H1 (cell line): Measurements from ENCODE around the gene CEBPE. TPM values are rescaled to one million over a fixed set of nuclear protein-coding genes. Genes with fewer than 3 reads are reported as not detected.

Experiments used
- CTCF ChIA-PET: fragments of 300-600 bp; sonication (Branson Sonifier 250); formaldehyde crosslinking; loops from one replicate; lab custom pipeline; 2021; ENCODE audit not compliant: partially characterized antibody; lab: Charles Lee
- POLR2A ChIA-PET: fragments of 300-600 bp; sonication (Branson Sonifier 250); formaldehyde crosslinking; loops from one replicate; lab custom pipeline; 2021; ENCODE audit warnings: inconsistent platforms; ENCODE audit not compliant: partially characterized antibody; lab: Charles Lee
- DNase-seq, 2 experiments: peaks; one replicate each; pipeline versions ENCODE4 v3.0.0 to v3.0.0-alpha.2; 2010 to 2022; ENCODE audit warnings: low spot score in 2 of 2, low read depth in 1 of 2, mixed read lengths in 1 of 2
- FAIRE-seq: peaks from 2 replicates; lab custom pipeline; 2011; peaks lifted over from hg19 to GRCh38; lab: Jason Lieb, UNC
- H2AFZ ChIP-seq: 2 replicates; pipeline ENCODE4 v1.8.1; 2012; ENCODE audit warnings: low read length, inconsistent platforms
- H2AK5ac ChIP-seq: 2 replicates; pipeline ENCODE4 v1.6.1; 2013; ENCODE audit warnings: low read depth, low read length
- H2BK120ac ChIP-seq: replicated peaks from 2 replicates; pipeline ENCODE3; 2013; ENCODE audit warnings: low read depth, low read length, inconsistent platforms
- H2BK12ac ChIP-seq: 2 replicates; pipeline ENCODE4 v1.6.1; 2013; ENCODE audit warnings: low read depth, low read length
- H2BK15ac ChIP-seq: 2 replicates; pipeline ENCODE4 v1.6.1; 2013; ENCODE audit warnings: low read length
- H2BK20ac ChIP-seq: 2 replicates; pipeline ENCODE4 v1.6.1; 2013; ENCODE audit warnings: low read length
- H2BK5ac ChIP-seq: 2 replicates; pipeline ENCODE4 v1.6.1; 2013; ENCODE audit warnings: low read depth, low read length
- H3K14ac ChIP-seq: 2 replicates; pipeline ENCODE4 v1.6.1; 2013; ENCODE audit warnings: inconsistent platforms; ENCODE audit not compliant: insufficient read length
- H3K18ac ChIP-seq: 2 replicates; pipeline ENCODE4 v1.6.1; 2013; ENCODE audit warnings: low read length; ENCODE audit errors: extremely low read depth
- H3K23ac ChIP-seq: 2 replicates; pipeline ENCODE4 v1.6.1; 2013; ENCODE audit warnings: inconsistent platforms; ENCODE audit not compliant: insufficient read length
- H3K23me2 ChIP-seq: 2 replicates; pipeline ENCODE4 v1.6.1; 2013; ENCODE audit warnings: low read depth, low read length
- H3K27ac ChIP-seq: 2 replicates; pipeline ENCODE4 v1.6.1; 2011; ENCODE audit warnings: low read depth, low read length, inconsistent platforms
- H3K27me3 ChIP-seq, 4 experiments: replicated peaks in 1 of 4; 1 replicate in 1 of 4; 2 replicates in 3 of 4; pipeline versions ENCODE4 v1.6.1 to v1.8.1; 2011 to 2013; ENCODE audit warnings: low read length in 3 of 4, mild to moderate bottlenecking in 3 of 4, inconsistent platforms in 2 of 4, mixed read lengths in 2 of 4, moderate library complexity in 1 of 4; ENCODE audit not compliant: control insufficient read depth in 3 of 4, insufficient read depth in 3 of 4; ENCODE audit errors: extremely low read depth in 1 of 4
- H3K36me3 ChIP-seq, 4 experiments: 2 replicates each; pipeline versions ENCODE4 v1.6.1 to v1.8.1; 2011 to 2013; ENCODE audit warnings: mild to moderate bottlenecking in 4 of 4, low read length in 3 of 4, moderate library complexity in 2 of 4, control low read depth in 1 of 4, inconsistent platforms in 1 of 4; ENCODE audit not compliant: insufficient read depth in 4 of 4, control insufficient read depth in 2 of 4
- H3K4ac ChIP-seq: replicated peaks from 2 replicates; pipeline ENCODE3; 2013; ENCODE audit warnings: low read length, low read depth, mixed read lengths, inconsistent platforms; ENCODE audit not compliant: insufficient read length
- H3K4me1 ChIP-seq, 4 experiments: replicated peaks in 1 of 4; 1 replicate in 1 of 4; 2 replicates in 3 of 4; pipeline versions ENCODE4 v1.6.1 to v1.8.1; 2011 to 2013; ENCODE audit warnings: low read length in 3 of 4, inconsistent platforms in 2 of 4, mixed read lengths in 1 of 4; ENCODE audit not compliant: insufficient read depth in 4 of 4, control insufficient read depth in 3 of 4
- H3K4me2 ChIP-seq, 2 experiments: 2 replicates each; pipeline versions ENCODE4 v1.6.1 to v1.8.1; 2011 to 2013; ENCODE audit warnings: low read depth in 2 of 2, low read length in 2 of 2, control low read depth in 1 of 2, inconsistent platforms in 1 of 2, mild to moderate bottlenecking in 1 of 2; ENCODE audit not compliant: insufficient read depth in 1 of 2
- H3K4me3 ChIP-seq, 4 experiments: fragments of 200-600, 300-600 bp in 1 of 4; sonication (generic), shearing (Covaris generic), sonication (Bioruptor Twin) in 1 of 4; 2 replicates each; pipeline versions ENCODE4 v1.5.1 to v1.8.1; 2011 to 2016; ENCODE audit warnings: low read length in 4 of 4, low read depth in 3 of 4, control low read depth in 2 of 4, inconsistent platforms in 2 of 4, mild to moderate bottlenecking in 2 of 4, mixed read lengths in 1 of 4, moderate library complexity in 1 of 4; ENCODE audit not compliant: insufficient read depth in 2 of 4; ENCODE audit errors: extremely low read depth in 1 of 4
- H3K56ac ChIP-seq: replicated peaks from 2 replicates; pipeline ENCODE3; 2013; ENCODE audit warnings: low read depth, mild to moderate bottlenecking, mixed read lengths, low read length, inconsistent platforms; ENCODE audit not compliant: insufficient read length
- H3K79me1 ChIP-seq: 2 replicates; pipeline ENCODE4 v1.6.1; 2013; ENCODE audit warnings: low read depth, low read length, control low read depth
- H3K79me2 ChIP-seq, 2 experiments: 2 replicates each; pipeline versions ENCODE4 v1.6.1 to v1.8.1; 2012 to 2013; ENCODE audit warnings: low read length in 2 of 2, mild to moderate bottlenecking in 2 of 2, inconsistent platforms in 1 of 2; ENCODE audit not compliant: insufficient read depth in 2 of 2, control insufficient read depth in 1 of 2
- H3K9ac ChIP-seq, 4 experiments: replicated peaks in 1 of 4; 1 replicate in 1 of 4; 2 replicates in 3 of 4; pipeline versions ENCODE4 v1.6.1 to v1.8.1; 2011 to 2013; ENCODE audit warnings: low read depth in 3 of 4, low read length in 3 of 4, control low read depth in 2 of 4, mild to moderate bottlenecking in 2 of 4, moderate library complexity in 2 of 4, inconsistent platforms in 1 of 4; ENCODE audit errors: extremely low read depth in 1 of 4
- H3K9me3 ChIP-seq, 2 experiments: 2 replicates each; pipeline versions ENCODE4 v1.6.1 to v1.8.1; 2012 to 2013; ENCODE audit warnings: mild to moderate bottlenecking in 2 of 2, moderate library complexity in 2 of 2, control low read depth in 1 of 2, inconsistent platforms in 1 of 2, low read depth in 1 of 2, low read length in 1 of 2, mixed read lengths in 1 of 2; ENCODE audit not compliant: insufficient read depth in 2 of 2
- H4K20me1 ChIP-seq, 2 experiments: replicated peaks in 1 of 2; 2 replicates each; pipeline versions ENCODE3 to v1.8.1; 2011 to 2013; ENCODE audit warnings: inconsistent platforms in 2 of 2, low read length in 2 of 2, mild to moderate bottlenecking in 1 of 2; ENCODE audit not compliant: insufficient read depth in 2 of 2, control insufficient read depth in 1 of 2
- H4K5ac ChIP-seq: 2 replicates; pipeline ENCODE4 v1.6.1; 2013; ENCODE audit warnings: low read length, low read depth, mixed read lengths, inconsistent platforms; ENCODE audit not compliant: insufficient read length
- H4K8ac ChIP-seq: 2 replicates; pipeline ENCODE4 v1.8.0; 2013; ENCODE audit warnings: mild to moderate bottlenecking, moderate library complexity, low read length, inconsistent platforms; ENCODE audit not compliant: insufficient read depth; ENCODE audit errors: extremely low read depth
- H4K91ac ChIP-seq: replicated peaks from 2 replicates; pipeline ENCODE3; 2013; ENCODE audit warnings: low read length, mixed read lengths, inconsistent platforms; ENCODE audit not compliant: insufficient read length
- EP300 ChIP-seq, 2 experiments: IDR thresholded peaks; 1 replicate in 1 of 2; 2 replicates in 1 of 2; pipeline ENCODE4 v1.6.1; 2011 to 2012; ENCODE audit warnings: low read depth in 2 of 2, low read length in 2 of 2, mild to moderate bottlenecking in 2 of 2, borderline replicate concordance in 1 of 2, inconsistent platforms in 1 of 2, moderate library complexity in 1 of 2
- NRF1 ChIP-seq: IDR thresholded peaks from 2 replicates; pipeline ENCODE4 v1.6.1; 2011; ENCODE audit warnings: mild to moderate bottlenecking, low read depth, low read length, improper control_type of control experiment
- POLR2AphosphoS5 ChIP-seq: IDR thresholded peaks from 2 replicates; pipeline ENCODE4 v1.6.1; 2011; ENCODE audit warnings: low read depth, low read length
- RAD21 ChIP-seq, 2 experiments: IDR thresholded peaks in 1 of 2; conservative IDR thresholded peaks in 1 of 2; 2 replicates each; pipeline ENCODE4 v1.6.1; 2011; ENCODE audit warnings: low read depth in 2 of 2, low read length in 2 of 2, improper control_type of control experiment in 1 of 2, inconsistent platforms in 1 of 2, mild to moderate bottlenecking in 1 of 2, moderate library complexity in 1 of 2
- ZNF274 ChIP-seq: IDR thresholded peaks from 2 replicates; pipeline ENCODE4 v1.7.0; 2012; ENCODE audit warnings: low read length, borderline replicate concordance; ENCODE audit errors: extremely low read depth
- WGBS, 2 experiments: shearing (Covaris generic) in 1 of 2; methylation state at CpG; one replicate each; pipeline versions ENCODE4 v1.1.6 to v1.1.7; 2013 to 2015; ENCODE audit warnings: low lambda C conversion rate in 2 of 2, mixed read lengths in 2 of 2, inconsistent platforms in 1 of 2, low coverage in 1 of 2, missing lambda C conversion rate in 1 of 2; ENCODE audit not compliant: insufficient replicate concordance in 2 of 2, insufficient coverage in 1 of 2, insufficient read length in 1 of 2; ENCODE audit errors: extremely low coverage in 1 of 2, missing lambda C conversion rate in 1 of 2; 5-methylcytosine and 5-hydroxymethylcytosine counted together
- polyA plus RNA-seq, 7 experiments: library from polyadenylated mRNA; depleted of rRNA in 3 of 7; stranded (reverse) in 5 of 7; unstranded in 2 of 7; fragments of >200 nt in 5 of 7; fragments of 200-250 nt in 2 of 7; gene quantifications; 1 replicate in 5 of 7; 2 replicates in 1 of 7; 4 replicates in 1 of 7; pipeline versions ENCODE4 v1.2.1 to v1.2.3, GENCODE V29; 2011 to 2013; ENCODE audit warnings: missing spikeins in 2 of 7, mixed read lengths in 2 of 7
- total RNA-seq: library from RNA; stranded (reverse); fragmentation: NEBNext Ultra II Directional; extraction: Animal tissue kit (Norgen Biotek cat#: 25700); gene quantifications from 2 replicates; pipeline ENCODE4 v1.2.1, GENCODE V29; 2021

The CEBPE gene
- total and polyA plus RNA-seq, 2 of the 8 experiments (the other 6 are each of a cell fraction or from before 2014, with no cell fraction given) = 0.05 TPM; not detected in 1

GRCh38 chr14:23074906-23075305 lies 44.1 kb downstream of the CEBPE start:
- H3K4ac ChIP-seq = no peak overlapping the region
- H4K5ac ChIP-seq = no peak overlapping the region
- H3K4me3 ChIP-seq = no peak overlapping the region
- H3K23ac ChIP-seq = no peak overlapping the region
- H3K27me3 ChIP-seq = no peaks in the 10 kb centered on the region
- H4K91ac ChIP-seq = no peak overlapping the region
- no peak overlapping the region for H3K14ac ChIP-seq
- DNase-seq = no peak
- TF ChIP-seq ZNF274 (no peak), NRF1 (no peak), EP300 (IDR thresholded peaks at IDR 0.05; ENCODE audit: borderline replicate concordance in 1 of 2, low read depth in 2 of 2, low read length in 2 of 2) (no peak), RAD21 (IDR thresholded peaks at IDR 0.05 in 1 of 2, conservative IDR thresholded peaks at IDR 0.05 in 1 of 2; ENCODE audit: low read depth in 2 of 2, low read length in 2 of 2) (no peak), POLR2AphosphoS5 (no peak)
- ChIA-PET CTCF (interaction anchor here (0.8 to 4.2 kb wide), 5 partner anchors 9 to 89 kb away, joined by 3 to 28 read pairs (median 3); no protein-coding TSS in a partner anchor), POLR2A (interaction anchor here (1.9 to 2.1 kb wide), 2 partner anchors 13 to 15 kb away, joined by 4 to 6 read pairs; no protein-coding TSS in a partner anchor)
- H3K4me2 ChIP-seq = no peak overlapping the region
- no peak overlapping the region for H2BK120ac ChIP-seq
- H3K4me1 ChIP-seq = peaks cover 5 to 13% (median 10%) of the 10 kb centered on the region in 4 experiments; a peak in 6 of 7 replicates
- H2BK20ac ChIP-seq = no peak overlapping the region
- H3K79me2 ChIP-seq = peaks cover 14 to 24% of the 10 kb centered on the region in 2 experiments
- H3K9ac ChIP-seq = no peak overlapping the region; a peak in 1 of 7 replicates
- no peaks in the 10 kb centered on the region; a peak in 1 of 4 replicates for H3K9me3 ChIP-seq
- H3K27ac ChIP-seq = no peak overlapping the region
- H2AFZ ChIP-seq = no peak overlapping the region
- H4K8ac ChIP-seq = no peak overlapping the region
- no peak overlapping the region for H2AK5ac ChIP-seq
- 100% methylated on average over 1 of the region's 1 CpG; no CpG with 5 or more reads in 1 of the 2 experiments for WGBS, 2 experiments
- H2BK12ac ChIP-seq = no peak overlapping the region
- no peak overlapping the region for H3K18ac ChIP-seq
- peaks cover 14% of the 10 kb centered on the region for H3K23me2 ChIP-seq
- no peak overlapping the region for H2BK5ac ChIP-seq
- H3K36me3 ChIP-seq = peaks cover 29 to 63% (median 49%) of the 10 kb centered on the region in 4 experiments
- no peak for FAIRE-seq
- H3K56ac ChIP-seq = no peak overlapping the region
- peaks cover 1 to 12% of the 10 kb centered on the region in 2 experiments for H4K20me1 ChIP-seq
- no peak overlapping the region for H2BK15ac ChIP-seq
- peaks cover 2% of the 10 kb centered on the region; the same call in 1 of the 2 replicates for H3K79me1 ChIP-seq
